Endodermal cell (in vitro differentiated cells): Measurements from ENCODE around the gene ADNP. TPM values are rescaled to one million over a fixed set of nuclear protein-coding genes. Genes with fewer than 3 reads are reported as not detected.

Source experiments
- DNase-seq: peaks from one replicate; pipeline ENCODE4 v3.0.0-alpha.2; 2017
- H3K27ac ChIP-seq: 2 replicates; pipeline ENCODE4 v1.5.1; 2013; ENCODE audit warnings: mild to moderate bottlenecking, low read depth, low read length, moderate library complexity
- H3K27me3 ChIP-seq: 2 replicates; pipeline ENCODE4 v1.6.1; 2013; ENCODE audit warnings: mild to moderate bottlenecking, low read length, moderate library complexity; ENCODE audit not compliant: insufficient read depth, control insufficient read depth, poor library complexity, severe bottlenecking
- H3K36me3 ChIP-seq: 2 replicates; pipeline ENCODE4 v1.7.0; 2013; ENCODE audit warnings: mild to moderate bottlenecking, low read length, moderate library complexity; ENCODE audit not compliant: control insufficient read depth, insufficient read depth
- H3K4me1 ChIP-seq: one replicate; pipeline ENCODE4 v1.7.0; 2013; ENCODE audit warnings: low read length; ENCODE audit not compliant: control insufficient read depth, insufficient read depth
- H3K4me3 ChIP-seq: 2 replicates; pipeline ENCODE4 v1.5.1; 2013; ENCODE audit warnings: mild to moderate bottlenecking, low read length, moderate library complexity
- H3K9ac ChIP-seq: 2 replicates; pipeline ENCODE4 v1.6.1; 2013; ENCODE audit warnings: mild to moderate bottlenecking, low read length, moderate library complexity; ENCODE audit not compliant: poor library complexity, severe bottlenecking; ENCODE audit errors: extremely low read depth
- H3K9me3 ChIP-seq: 2 replicates; pipeline ENCODE4 v1.6.1; 2013; ENCODE audit warnings: mild to moderate bottlenecking, low read length, moderate library complexity; ENCODE audit not compliant: control insufficient read depth
- H3K27ac Mint-ChIP-seq: 2 replicates; pipeline ENCODE4 v1.8.0; 2020; ENCODE audit warnings: mixed read lengths
- H3K27me3 Mint-ChIP-seq: 2 replicates; pipeline ENCODE4 v1.8.0; 2021; ENCODE audit warnings: mild to moderate bottlenecking, mixed read lengths; ENCODE audit not compliant: insufficient read depth
- H3K36me3 Mint-ChIP-seq: 2 replicates; pipeline ENCODE4 v1.8.0; 2020; ENCODE audit warnings: low read depth, mixed read lengths
- H3K4me1 Mint-ChIP-seq: 2 replicates; pipeline ENCODE4 v1.8.0; 2020; ENCODE audit warnings: mixed read lengths
- H3K4me3 Mint-ChIP-seq: 2 replicates; pipeline ENCODE4 v1.8.0; 2020; ENCODE audit warnings: mild to moderate bottlenecking, moderate library complexity, mixed read lengths
- H3K9me3 Mint-ChIP-seq: 2 replicates; pipeline ENCODE4 v1.8.0; 2020; ENCODE audit warnings: mild to moderate bottlenecking, mixed read lengths
- CTCF ChIP-seq: fragments of 200-600 bp; sonication (generic); conservative IDR thresholded peaks from 2 replicates; pipeline ENCODE4 v1.5.0; 2021; ENCODE audit warnings: antibody characterized with exemption, mild to moderate bottlenecking
- WGBS, 2 experiments: methylation state at CpG; one replicate each; pipeline versions ENCODE4 v1.1.5 to v1.1.7; 2013; ENCODE audit warnings: missing lambda C conversion rate in 2 of 2, mixed read lengths in 1 of 2; ENCODE audit not compliant: insufficient coverage in 1 of 2, insufficient read length in 1 of 2; 5-methylcytosine and 5-hydroxymethylcytosine counted together
- total RNA-seq, 2 donors: library from RNA; stranded (reverse); fragmentation: NEBNext Ultra II Directional in 1 of 2; extraction: Animal tissue kit (Norgen Biotek cat#: 25700) in 1 of 2; gene quantifications; 2 replicates in 1 of 2; 3 replicates in 1 of 2; pipeline ENCODE4 v1.2.1, GENCODE V29; 2021

ADNP gene
- total RNA-seq, 2 donors from 2014 or later = 136 to 152 TPM

- Mint-ChIP-seq H3K4me3 (no peak overlapping the region), H3K27me3 (no peaks in the 10 kb centered on the region), H3K36me3 (peaks cover 87% of the 10 kb centered on the region), H3K9me3 (no peaks in the 10 kb centered on the region), H3K27ac (no peak overlapping the region), H3K4me1 (peaks cover 8% of the 10 kb centered on the region)
- WGBS, 2 experiments = 93 to 97% methylated on average over 5 to 8 of the region's 8 CpGs
- Histone ChIP-seq H3K4me3 (no peak overlapping the region), H3K4me1 (no peaks in the 10 kb centered on the region), H3K27ac (no peak overlapping the region), H3K9ac (no peak overlapping the region), H3K27me3 (no peaks in the 10 kb centered on the region), H3K36me3 (peaks cover 100% of the 10 kb centered on the region), H3K9me3 (no peaks in the 10 kb centered on the region)
- no peak for TF ChIP-seq CTCF
- DNase-seq = no peak
Measured at GRCh38 chr20:50895111-50895830, 36.0 kb downstream of the ADNP start.

- no peaks in the 10 kb centered on the region for H3K27me3 ChIP-seq
- Mint-ChIP-seq H3K27me3 (no peaks in the 10 kb centered on the region), H3K4me3 (no peak overlapping the region), H3K4me1 (peaks cover 8% of the 10 kb centered on the region), H3K27ac (peak overlapping the region; percentile 35), H3K9me3 (no peaks in the 10 kb centered on the region), H3K36me3 (peaks cover 88% of the 10 kb centered on the region)
- no peak overlapping the region for H3K4me3 ChIP-seq
- WGBS, 2 experiments = 94 to 97% methylated on average over 5 to 7 of the region's 7 CpGs
- H3K9ac ChIP-seq = no peak overlapping the region
- H3K9me3 ChIP-seq = no peaks in the 10 kb centered on the region
- H3K27ac ChIP-seq = no peak overlapping the region
- DNase-seq = no peak
- TF ChIP-seq CTCF = no peak
- no peaks in the 10 kb centered on the region for H3K4me1 ChIP-seq
- H3K36me3 ChIP-seq = peaks cover 99% of the 10 kb centered on the region
Measured at GRCh38 chr20:50893620-50894019, 37.6 kb downstream of the ADNP start.

GRCh38 chr20:50892394-50892793 lies 38.8 kb downstream of the ADNP start:
- Histone ChIP-seq H3K36me3 (peaks cover 91% of the 10 kb centered on the region), H3K9ac (no peak overlapping the region), H3K27ac (no peak overlapping the region), H3K4me1 (no peaks in the 10 kb centered on the region), H3K4me3 (no peak overlapping the region), H3K9me3 (no peaks in the 10 kb centered on the region), H3K27me3 (no peaks in the 10 kb centered on the region)
- H3K36me3 Mint-ChIP-seq = peaks cover 86% of the 10 kb centered on the region
- no peak for TF ChIP-seq CTCF
- DNase-seq = no peak
- WGBS, 2 experiments = 94 to 95% methylated on average over 8 of the region's 8 CpGs
- H3K9me3 Mint-ChIP-seq = no peaks in the 10 kb centered on the region
- no peak overlapping the region for H3K27ac Mint-ChIP-seq
- H3K4me1 Mint-ChIP-seq = peaks cover 4% of the 10 kb centered on the region
- H3K4me3 Mint-ChIP-seq = no peak overlapping the region
- no peaks in the 10 kb centered on the region for H3K27me3 Mint-ChIP-seq
